IMR-90 (cell line): Measurements from ENCODE around the gene ADAP1. TPM values are rescaled to one million over a fixed set of nuclear protein-coding genes. Genes with fewer than 3 reads are reported as not detected.

Source experiments
- ATAC-seq: fragments of 200-7000 bp; cut with Tn5 transposase; 2 replicates; pipeline ENCODE4 v1.9.1; 2020; ENCODE audit warnings: low read depth, mild to moderate bottlenecking, moderate library complexity
- BruUV-seq: library from RNA; stranded (reverse); fragments of 400-500 nt; replicated peaks from 2 replicates; lab custom pipeline; 2021; lab: Mats Ljungman, UMichigan
- CTCF ChIA-PET: fragments of 300-600 bp; formaldehyde crosslinking; extraction: SDS; loops from one replicate; lab custom pipeline; 2021; ENCODE audit warnings: antibody characterized with exemption; lab: Yijun Ruan, JAX
- POLR2A ChIA-PET: fragments of 300-600 bp; sonication (Branson Sonifier 250); formaldehyde crosslinking; loops from one replicate; lab custom pipeline; 2022; ENCODE audit warnings: antibody characterized with exemption; ENCODE audit not compliant: unreplicated experiment; lab: Charles Lee
- DNase-seq: peaks from one replicate; pipeline ENCODE4 v3.0.0; 2013
- H2AFZ ChIP-seq: replicated peaks from 2 replicates; pipeline ENCODE3; 2013; ENCODE audit warnings: low read length, mild to moderate bottlenecking; ENCODE audit not compliant: poor library complexity
- H2AK5ac ChIP-seq: 2 replicates; pipeline ENCODE4 v1.6.1; 2013; ENCODE audit warnings: low read depth, low read length, inconsistent platforms
- H2AK9ac ChIP-seq: replicated peaks from 2 replicates; pipeline ENCODE3; 2013; ENCODE audit warnings: mild to moderate bottlenecking, low read depth, low read length, moderate library complexity; ENCODE audit not compliant: poor library complexity
- H2BK120ac ChIP-seq: 2 replicates; pipeline ENCODE4 v1.6.1; 2013; ENCODE audit warnings: low read depth, low read length, inconsistent platforms
- H2BK15ac ChIP-seq: 3 replicates; pipeline ENCODE4 v1.6.1; 2013; ENCODE audit warnings: low read depth, low read length, inconsistent platforms
- H2BK20ac ChIP-seq: 2 replicates; pipeline ENCODE4 v1.6.1; 2013; ENCODE audit warnings: low read depth, mild to moderate bottlenecking, inconsistent platforms, low read length, moderate library complexity
- H2BK5ac ChIP-seq: 2 replicates; pipeline ENCODE4 v1.6.1; 2013; ENCODE audit warnings: mild to moderate bottlenecking, low read depth, low read length, inconsistent platforms; ENCODE audit not compliant: poor library complexity, severe bottlenecking
- H3K14ac ChIP-seq: replicated peaks from 2 replicates; pipeline ENCODE4 v1.6.1; 2013; ENCODE audit warnings: low read depth, low read length, inconsistent platforms
- H3K18ac ChIP-seq: 2 replicates; pipeline ENCODE4 v1.6.1; 2013; ENCODE audit warnings: low read depth, low read length, control low read depth
- H3K23ac ChIP-seq: 2 replicates; pipeline ENCODE4 v1.6.1; 2013; ENCODE audit warnings: low read depth, low read length, inconsistent platforms
- H3K27ac ChIP-seq: 2 replicates; pipeline ENCODE4 v1.5.1; 2013; ENCODE audit warnings: mild to moderate bottlenecking, control low read depth, low read length; ENCODE audit not compliant: insufficient read depth
- H3K27me3 ChIP-seq: 2 replicates; pipeline ENCODE4 v1.6.1; 2013; ENCODE audit warnings: low read length; ENCODE audit not compliant: control insufficient read depth, insufficient read depth
- H3K36me3 ChIP-seq: 2 replicates; pipeline ENCODE4 v1.6.1; 2013; ENCODE audit warnings: low read length, mixed read lengths; ENCODE audit not compliant: control insufficient read depth, insufficient read depth
- H3K4ac ChIP-seq: 2 replicates; pipeline ENCODE4 v1.6.1; 2013; ENCODE audit warnings: low read depth, low read length, inconsistent platforms
- H3K4me1 ChIP-seq: 2 replicates; pipeline ENCODE4 v1.6.1; 2013; ENCODE audit warnings: low read length, mixed read lengths; ENCODE audit not compliant: control insufficient read depth, insufficient read depth
- H3K4me2 ChIP-seq: 2 replicates; pipeline ENCODE4 v1.6.1; 2013; ENCODE audit warnings: low read depth, mild to moderate bottlenecking, control low read depth, low read length, moderate library complexity
- H3K4me3 ChIP-seq: 2 replicates; pipeline ENCODE4 v1.5.1; 2013; ENCODE audit warnings: low read depth, mild to moderate bottlenecking, control low read depth, low read length, moderate library complexity; ENCODE audit not compliant: insufficient read depth
- H3K56ac ChIP-seq: 2 replicates; pipeline ENCODE4 v1.6.1; 2013; ENCODE audit warnings: low read length, inconsistent platforms; ENCODE audit not compliant: insufficient read depth; ENCODE audit errors: extremely low read depth
- H3K79me1 ChIP-seq, 2 experiments: 2 replicates each; pipeline ENCODE4 v1.6.1; 2013; ENCODE audit warnings: low read length in 2 of 2, inconsistent platforms in 1 of 2, low read depth in 1 of 2
- H3K9ac ChIP-seq: 2 replicates; pipeline ENCODE4 v1.6.1; 2013; ENCODE audit warnings: low read depth, low read length, control low read depth
- H3K9me1 ChIP-seq: 2 replicates; pipeline ENCODE4 v1.6.1; 2013; ENCODE audit warnings: low read length, inconsistent platforms; ENCODE audit not compliant: insufficient read depth
- H3K9me3 ChIP-seq: 2 replicates; pipeline ENCODE4 v1.6.1; 2013; ENCODE audit warnings: low read length; ENCODE audit not compliant: control insufficient read depth, insufficient read depth
- H4K20me1 ChIP-seq: 2 replicates; pipeline ENCODE4 v1.6.1; 2013; ENCODE audit warnings: low read length, inconsistent platforms; ENCODE audit not compliant: insufficient read depth
- H4K5ac ChIP-seq: 2 replicates; pipeline ENCODE4 v1.6.1; 2013; ENCODE audit warnings: mild to moderate bottlenecking, low read depth, low read length, control low read depth
- H4K8ac ChIP-seq, 2 experiments: 2 replicates each; pipeline ENCODE4 v1.6.1; 2013; ENCODE audit warnings: low read depth in 2 of 2, low read length in 2 of 2, control low read depth in 1 of 2, inconsistent platforms in 1 of 2
- H4K91ac ChIP-seq: 2 replicates; pipeline ENCODE4 v1.6.1; 2013; ENCODE audit warnings: low read depth, low read length, inconsistent platforms; ENCODE audit not compliant: insufficient read depth
- BHLHE40 ChIP-seq: fragments of 150-350 bp; IDR thresholded peaks from 2 replicates; pipeline ENCODE4 v1.6.1; 2016; ENCODE audit warnings: mild to moderate bottlenecking, low read depth, low read length
- CEBPB ChIP-seq: IDR thresholded peaks from 2 replicates; pipeline ENCODE4 v1.6.1; 2012; ENCODE audit warnings: low read depth, low read length, improper control_type of control experiment
- CHD1 ChIP-seq: IDR thresholded peaks from 2 replicates; pipeline ENCODE4 v1.6.1; 2012; ENCODE audit warnings: low read depth, low read length, improper control_type of control experiment
- CTCF ChIP-seq: conservative IDR thresholded peaks from 2 replicates; pipeline ENCODE4 v1.5.1; 2012; ENCODE audit warnings: mild to moderate bottlenecking, low read depth, low read length, improper control_type of control experiment
- ELK1 ChIP-seq: fragments of 150-350 bp; IDR thresholded peaks from 2 replicates; pipeline ENCODE4 v1.6.1; 2016; ENCODE audit warnings: low read depth, mild to moderate bottlenecking, low read length, moderate library complexity, borderline replicate concordance
- MAZ ChIP-seq: IDR thresholded peaks from 2 replicates; pipeline ENCODE4 v1.6.1; 2012; ENCODE audit warnings: low read depth, mild to moderate bottlenecking, low read length, improper control_type of control experiment, moderate library complexity, borderline replicate concordance
- MXI1 ChIP-seq: IDR thresholded peaks from 2 replicates; pipeline ENCODE4 v1.6.1; 2012; ENCODE audit warnings: low read depth, mild to moderate bottlenecking, low read length, moderate library complexity, borderline replicate concordance
- NFE2L2 ChIP-seq: fragments of 150-350 bp; IDR thresholded peaks from 2 replicates; pipeline ENCODE4 v1.6.1; 2016; ENCODE audit warnings: low read depth, mild to moderate bottlenecking, low read length
- POLR2A ChIP-seq: IDR thresholded peaks from 2 replicates; pipeline ENCODE4 v1.6.1; 2012; ENCODE audit warnings: mild to moderate bottlenecking, low read depth, low read length
- RAD21 ChIP-seq: IDR thresholded peaks from 2 replicates; pipeline ENCODE4 v1.6.1; 2012; ENCODE audit warnings: low read length, improper control_type of control experiment
- RFX5 ChIP-seq: IDR thresholded peaks from 2 replicates; pipeline ENCODE4 v1.8.0; 2012; ENCODE audit warnings: low read depth, mild to moderate bottlenecking, low read length, moderate library complexity
- USF2 ChIP-seq: fragments of 150-350 bp; IDR thresholded peaks from 2 replicates; pipeline ENCODE4 v1.6.1; 2017; ENCODE audit warnings: mild to moderate bottlenecking, antibody characterized with exemption, low read length, low read depth
- WGBS, 2 experiments: methylation state at CpG; one replicate each; pipeline versions ENCODE4 v1.1.5 to v1.1.7; 2013; ENCODE audit warnings: missing lambda C conversion rate in 2 of 2; ENCODE audit not compliant: insufficient read length in 1 of 2; ENCODE audit errors: extremely low coverage in 2 of 2; 5-methylcytosine and 5-hydroxymethylcytosine counted together
- dilution Hi-C: fragments of 300-500 bp; cut with HindIII; formaldehyde crosslinking; loops from one replicate; pipeline ENCODE4 v1.14.3; 2018; ENCODE audit warnings: low sequenced_read_pairs; ENCODE audit not compliant: unreplicated experiment
- in situ Hi-C: fragments of 300-500 bp; cut with MboI; formaldehyde crosslinking; loops from 3 replicates; pipeline ENCODE4 v1.14.3; 2019; ENCODE audit warnings: low sequenced_read_pairs, inconsistent platforms, mixed read lengths
- intact Hi-C: fragments of 100-400 bp; cut with micrococcal nuclease; formaldehyde crosslinking; loops from 2 replicates; pipeline ENCODE4 v1.10.0; 2022
- polyA plus RNA-seq, 3 experiments: library from polyadenylated mRNA; depleted of rRNA; stranded (reverse); fragments of >200 nt; gene quantifications; 2 replicates each; pipeline ENCODE4 v1.2.3, GENCODE V29; 2012; ENCODE audit warnings: low replicate concordance in 1 of 3
- total RNA-seq: library from RNA; depleted of rRNA; stranded (reverse); fragments of >200 nt; gene quantifications from 2 replicates; pipeline ENCODE4 v1.2.3, GENCODE V29; 2012

The ADAP1 gene
- total and polyA plus RNA-seq, 2 of the 4 experiments (the other 2 are of a cell fraction) = 1.4 to 2.0 TPM

- Histone ChIP-seq H3K4ac (no peak overlapping the region), H2AFZ (no peak overlapping the region), H3K18ac (no peak overlapping the region), H3K9me1 (no peaks in the 10 kb centered on the region; the same call in 1 of the 2 replicates), H3K4me2 (no peak overlapping the region), H3K27ac (no peak overlapping the region), H4K91ac (no peak overlapping the region), H2BK20ac (no peak overlapping the region), H3K36me3 (peaks cover 25% of the 10 kb centered on the region), H2BK15ac (no peak overlapping the region), H3K79me1 (peaks cover 8 to 69% of the 10 kb centered on the region in 2 experiments), H4K20me1 (peaks cover 55% of the 10 kb centered on the region), H2AK5ac (no peak overlapping the region), H3K4me1 (no peaks in the 10 kb centered on the region), H2BK5ac (no peak overlapping the region), H2AK9ac (no peak overlapping the region), H3K27me3 (no peaks in the 10 kb centered on the region), H3K56ac (no peak overlapping the region), H3K14ac (no peak overlapping the region), H3K4me3 (no peak overlapping the region), H4K8ac (no peak overlapping the region), H4K5ac (no peak overlapping the region), H2BK120ac (no peak overlapping the region), H3K23ac (no peak overlapping the region), H3K9me3 (no peaks in the 10 kb centered on the region), H3K9ac (no peak overlapping the region)
- dilution Hi-C loops = no loop called here
- ChIA-PET POLR2A (no interaction called here), CTCF (no interaction called here)
- 81% methylated on average over 20 of the region's 30 CpGs; no CpG with 5 or more reads in 1 of the 2 experiments for WGBS, 2 experiments
- ATAC-seq = no peak
- BruUV-seq = no TSS peak
- intact Hi-C loops = no loop called here
- in situ Hi-C loops = no loop called here
- no peak for TF ChIP-seq RFX5
- TF ChIP-seq BHLHE40 = no peak
- no peak for TF ChIP-seq CHD1
- no peak for TF ChIP-seq ELK1
- no peak for TF ChIP-seq MAZ
- TF ChIP-seq POLR2A = no peak
- TF ChIP-seq CTCF = no peak
- no peak for TF ChIP-seq NFE2L2
- TF ChIP-seq MXI1 = no peak
- TF ChIP-seq CEBPB = no peak
- no peak for TF ChIP-seq USF2
- TF ChIP-seq RAD21 = no peak
- DNase-seq = no peak
Observed at GRCh38 chr7:885893-886625, 68.4 kb downstream of the ADAP1 start.
